Activated naive CD8-positive, alpha-beta T cell treated with anti-CD3 and anti-CD28 coated beads, Interleukin-2, amount 10 ng/mL, durations not matched to agents 7 days and 5 days (primary cell): ENCODE data around the gene TMEM176A. TPM values are rescaled to one million over a fixed set of nuclear protein-coding genes. Genes with fewer than 3 reads are reported as not detected.

Experiments used
- ATAC-seq: fragments of 150-1000 bp; cut with Tn5 transposase; one replicate; pipeline ENCODE4 v1.10.0; 2021; ENCODE audit warnings: low read depth, moderate library complexity
- POLR2A ChIA-PET: fragments of 350-600 bp; sonication (Branson Sonifier 250); formaldehyde crosslinking; loops from one replicate; lab custom pipeline; 2021; ENCODE audit warnings: antibody characterized with exemption; lab: Charles Lee
- DNase-seq: peaks from one replicate; pipeline ENCODE4 v3.0.0; 2021
- H3K27ac Mint-ChIP-seq: one replicate; pipeline ENCODE4 v1.8.0; 2022; ENCODE audit warnings: mild to moderate bottlenecking, mixed read lengths
- H3K27me3 Mint-ChIP-seq: one replicate; pipeline ENCODE4 v1.8.0; 2022; ENCODE audit warnings: mild to moderate bottlenecking, moderate library complexity, mixed read lengths
- H3K36me3 Mint-ChIP-seq: one replicate; pipeline ENCODE4 v1.8.0; 2021; ENCODE audit warnings: mild to moderate bottlenecking, mixed read lengths
- H3K4me1 Mint-ChIP-seq: one replicate; pipeline ENCODE4 v1.8.0; 2021; ENCODE audit warnings: mixed read lengths
- H3K4me3 Mint-ChIP-seq: one replicate; pipeline ENCODE4 v1.8.0; 2022; ENCODE audit warnings: mild to moderate bottlenecking, moderate library complexity, mixed read lengths
- H3K9me3 Mint-ChIP-seq: one replicate; pipeline ENCODE4 v1.8.0; 2021; ENCODE audit warnings: mixed read lengths
- total RNA-seq, 2 experiments: library from RNA; stranded (reverse); gene quantifications; one replicate each; pipeline ENCODE4 v1.2.3, GENCODE V29; 2021

TMEM176A gene
- total RNA-seq, 2 experiments from 2014 or later, result 0.54 TPM; not detected in 1

- Mint-ChIP-seq H3K36me3 (no peaks in the 10 kb centered on the region), H3K27me3 (peaks cover 22% of the 10 kb centered on the region), H3K27ac (no peak overlapping the region), H3K4me1 (no peaks in the 10 kb centered on the region), H3K9me3 (no peaks in the 10 kb centered on the region), H3K4me3 (no peak overlapping the region)
- ATAC-seq, result no peak
- no peak for DNase-seq
- POLR2A ChIA-PET, result no interaction called here
Observed at GRCh38 chr7:150835702-150836280, 35.2 kb downstream of the TMEM176A start.

- no peaks in the 10 kb centered on the region for H3K4me1 Mint-ChIP-seq
- POLR2A ChIA-PET, result no interaction called here
Observed at GRCh38 chr7:150838965-150839650, 38.5 kb downstream of the TMEM176A start.

GRCh38 chr7:150842018-150842417 lies 41.4 kb downstream of the TMEM176A start:
- DNase-seq, result no peak
- no peaks in the 10 kb centered on the region for H3K4me1 Mint-ChIP-seq
- POLR2A ChIA-PET, result no interaction called here
- H3K9me3 Mint-ChIP-seq, result no peaks in the 10 kb centered on the region
- H3K36me3 Mint-ChIP-seq, result no peaks in the 10 kb centered on the region
- H3K27me3 Mint-ChIP-seq, result peaks cover 7% of the 10 kb centered on the region
- no peak overlapping the region for H3K4me3 Mint-ChIP-seq
- ATAC-seq, result no peak
- H3K27ac Mint-ChIP-seq, result no peak overlapping the region

More at GRCh38 chr7:150838965-150839650, 38.5 kb downstream of the TMEM176A start:
- H3K27ac Mint-ChIP-seq, result no peak overlapping the region
- H3K4me3 Mint-ChIP-seq, result no peak overlapping the region
- ATAC-seq (no peak), DNase-seq (no peak)
- peaks cover 6% of the 10 kb centered on the region for H3K27me3 Mint-ChIP-seq
- no peaks in the 10 kb centered on the region for H3K36me3 Mint-ChIP-seq
- H3K9me3 Mint-ChIP-seq, result no peaks in the 10 kb centered on the region

GRCh38 chr7:150842716-150843115 lies 42.1 kb downstream of the TMEM176A start:
- Mint-ChIP-seq H3K36me3 (no peaks in the 10 kb centered on the region), H3K27me3 (peaks cover 11% of the 10 kb centered on the region), H3K9me3 (no peaks in the 10 kb centered on the region), H3K27ac (no peak overlapping the region), H3K4me3 (no peak overlapping the region), H3K4me1 (no peaks in the 10 kb centered on the region)
- DNase-seq (no peak), ATAC-seq (no peak)
- POLR2A ChIA-PET, result no interaction called here

- POLR2A ChIA-PET, result no interaction called here
- Mint-ChIP-seq H3K27me3 (peaks cover 13% of the 10 kb centered on the region), H3K9me3 (no peaks in the 10 kb centered on the region), H3K27ac (no peak overlapping the region), H3K4me3 (no peak overlapping the region), H3K4me1 (no peaks in the 10 kb centered on the region), H3K36me3 (no peaks in the 10 kb centered on the region)
- DNase-seq (no peak), ATAC-seq (no peak)
Observed at GRCh38 chr7:150845421-150845861, 44.9 kb downstream of the TMEM176A start.

- Mint-ChIP-seq H3K27ac (no peak overlapping the region), H3K4me1 (no peaks in the 10 kb centered on the region), H3K9me3 (no peaks in the 10 kb centered on the region), H3K27me3 (peaks cover 20% of the 10 kb centered on the region), H3K4me3 (no peak overlapping the region), H3K36me3 (no peaks in the 10 kb centered on the region)
- no peak for DNase-seq
- POLR2A ChIA-PET, result no interaction called here
- no peak for ATAC-seq
Observed at GRCh38 chr7:150846291-150847115, 45.9 kb downstream of the TMEM176A start.

- Mint-ChIP-seq H3K4me1 (peaks cover 5% of the 10 kb centered on the region), H3K27ac (no peak overlapping the region), H3K36me3 (no peaks in the 10 kb centered on the region), H3K27me3 (peaks cover 20% of the 10 kb centered on the region), H3K9me3 (no peaks in the 10 kb centered on the region), H3K4me3 (no peak overlapping the region)
- ATAC-seq (no peak), DNase-seq (no peak)
- POLR2A ChIA-PET, result no interaction called here
Observed at GRCh38 chr7:150847536-150847935, 47.0 kb downstream of the TMEM176A start.

- H3K36me3 Mint-ChIP-seq, result no peaks in the 10 kb centered on the region
- H3K4me1 Mint-ChIP-seq, result peaks cover 5% of the 10 kb centered on the region
- H3K27me3 Mint-ChIP-seq, result peaks cover 20% of the 10 kb centered on the region
- no peaks in the 10 kb centered on the region for H3K9me3 Mint-ChIP-seq
- H3K4me3 Mint-ChIP-seq, result no peak overlapping the region
- POLR2A ChIA-PET, result no interaction called here
- no peak overlapping the region for H3K27ac Mint-ChIP-seq
- no peak for DNase-seq
- ATAC-seq, result no peak
Observed at GRCh38 chr7:150848111-150848510, 47.5 kb downstream of the TMEM176A start.

GRCh38 chr7:150848561-150849115 lies 48.1 kb downstream of the TMEM176A start:
- ATAC-seq (no peak), DNase-seq (no peak)
- peaks cover 20% of the 10 kb centered on the region for H3K27me3 Mint-ChIP-seq
- H3K36me3 Mint-ChIP-seq, result no peaks in the 10 kb centered on the region
- H3K4me1 Mint-ChIP-seq, result peaks cover 5% of the 10 kb centered on the region
- no peaks in the 10 kb centered on the region for H3K9me3 Mint-ChIP-seq
- H3K4me3 Mint-ChIP-seq, result no peak overlapping the region
- POLR2A ChIA-PET, result no interaction called here
- no peak overlapping the region for H3K27ac Mint-ChIP-seq

GRCh38 chr7:150849204-150849775 lies 48.7 kb downstream of the TMEM176A start:
- ATAC-seq (no peak), DNase-seq (no peak)
- Mint-ChIP-seq H3K4me1 (peaks cover 5% of the 10 kb centered on the region), H3K9me3 (no peaks in the 10 kb centered on the region), H3K27ac (no peak overlapping the region), H3K27me3 (peaks cover 20% of the 10 kb centered on the region), H3K4me3 (no peak overlapping the region), H3K36me3 (no peaks in the 10 kb centered on the region)
- POLR2A ChIA-PET, result no interaction called here

- H3K36me3 Mint-ChIP-seq, result no peaks in the 10 kb centered on the region
- no peak overlapping the region for H3K4me3 Mint-ChIP-seq
- H3K27me3 Mint-ChIP-seq, result peaks cover 22% of the 10 kb centered on the region
- POLR2A ChIA-PET, result no interaction called here
- H3K27ac Mint-ChIP-seq, result no peak overlapping the region
- no peaks in the 10 kb centered on the region for H3K9me3 Mint-ChIP-seq
- ATAC-seq (no peak), DNase-seq (no peak)
- peaks cover 5% of the 10 kb centered on the region for H3K4me1 Mint-ChIP-seq
Observed at GRCh38 chr7:150850273-150850672, 49.7 kb downstream of the TMEM176A start.

- Mint-ChIP-seq H3K4me1 (peaks cover 5% of the 10 kb centered on the region), H3K4me3 (no peak overlapping the region), H3K9me3 (no peaks in the 10 kb centered on the region), H3K27me3 (peaks cover 17% of the 10 kb centered on the region), H3K36me3 (no peaks in the 10 kb centered on the region), H3K27ac (no peak overlapping the region)
- ATAC-seq (no peak), DNase-seq (no peak)
- POLR2A ChIA-PET, result no interaction called here
Observed at GRCh38 chr7:150851492-150852370, 51.2 kb downstream of the TMEM176A start.
